HG03432 (cell line): ENCODE measurements around the gene HOXA9.
A peak's percentile ranks its signal among the peaks of the same experiment; 100 is the strongest.

Source experiments
- ATAC-seq: cut with Tn5 transposase; IDR thresholded peaks from one replicate; pipeline ENCODE4 v1.9.1; 2021; ENCODE audit warnings: mild to moderate bottlenecking, moderate library complexity; ENCODE audit not compliant: unreplicated experiment

Gene HOXA9

GRCh38 chr7:27201580-27202017, 36.3 kb upstream of the HOXA9 start:
- no peak for ATAC-seq

GRCh38 chr7:27200761-27201579, 35.6 kb upstream of the HOXA9 start:
- ATAC-seq: no peak

- ATAC-seq: peak; percentile 67
Measured at GRCh38 chr7:27199849-27200760, 34.8 kb upstream of the HOXA9 start, which contains the start of gene HOXA13. HOXA13 (minus strand) TSS chr7:27200091; CDS start chr7:27200077, 14 bp downstream.

- ATAC-seq: no peak
Measured at GRCh38 chr7:27198871-27199801, 33.8 kb upstream of the HOXA9 start.

- no peak for ATAC-seq
Measured at GRCh38 chr7:27198138-27198841, 33.0 kb upstream of the HOXA9 start.

GRCh38 chr7:27197137-27198042, 32.1 kb upstream of the HOXA9 start:
- ATAC-seq: no peak

- no peak for ATAC-seq
Measured at GRCh38 chr7:27196287-27196767, 31.0 kb upstream of the HOXA9 start.

- no peak for ATAC-seq
Measured at GRCh38 chr7:27194686-27195379, 29.5 kb upstream of the HOXA9 start.

GRCh38 chr7:27194002-27194352, 28.6 kb upstream of the HOXA9 start:
- no peak for ATAC-seq

GRCh38 chr7:27193335-27194001, 28.1 kb upstream of the HOXA9 start:
- no peak for ATAC-seq

- no peak for ATAC-seq
Measured at GRCh38 chr7:27192546-27193334, 27.4 kb upstream of the HOXA9 start.

GRCh38 chr7:27191833-27192545, 26.7 kb upstream of the HOXA9 start:
- ATAC-seq: no peak

GRCh38 chr7:27191161-27191731, 25.9 kb upstream of the HOXA9 start:
- ATAC-seq: no peak

- no peak for ATAC-seq
Measured at GRCh38 chr7:27189997-27190748, 24.8 kb upstream of the HOXA9 start.

- ATAC-seq: no peak
Measured at GRCh38 chr7:27189295-27189996, 24.1 kb upstream of the HOXA9 start.
